Activated CD8-positive, alpha-beta memory T cell treated with anti-CD3 and anti-CD28 coated beads, Interleukin-2, amount 50 U/mL, for 4 hours (primary cell): Measurements from ENCODE around the gene LSP1.
"Not testable (repeated sequence)": the region's sequence is repeated elsewhere in the genome, so short reads cannot be mapped to it uniquely, and the experiment has no call there.

Experiments
- DNase-seq: peaks from one replicate; pipeline ENCODE4 v3.0.0-alpha.2; 2020

Gene LSP1

GRCh38 chr11:1879342-1879940 is 26.6 kb downstream of the LSP1 start:
- peak; percentile 14 for DNase-seq

GRCh38 chr11:1879941-1880720 is 27.2 kb downstream of the LSP1 start:
- DNase-seq, result no peak

- DNase-seq, result no peak
Observed at GRCh38 chr11:1880746-1881441, 28.0 kb downstream of the LSP1 start.

- DNase-seq, result peak; percentile 14
Observed at GRCh38 chr11:1881442-1882264, 28.8 kb downstream of the LSP1 start.

- peak; percentile 85 for DNase-seq
Observed at GRCh38 chr11:1882265-1883238, 29.7 kb downstream of the LSP1 start.

- no peak for DNase-seq
Observed at GRCh38 chr11:1883346-1884302, 30.7 kb downstream of the LSP1 start.

- DNase-seq, result no peak
Observed at GRCh38 chr11:1884303-1884700, 31.4 kb downstream of the LSP1 start.

GRCh38 chr11:1886551-1886950 is 33.7 kb downstream of the LSP1 start:
- not testable (repeated sequence) for DNase-seq

- no peak for DNase-seq
Observed at GRCh38 chr11:1887451-1888346, 34.8 kb downstream of the LSP1 start.

- DNase-seq, result no peak
Observed at GRCh38 chr11:1888347-1888753, 35.5 kb downstream of the LSP1 start.

- DNase-seq, result no peak
Observed at GRCh38 chr11:1888811-1889210, 35.9 kb downstream of the LSP1 start.

- DNase-seq, result peak; percentile 74
Observed at GRCh38 chr11:1889224-1889930, 36.5 kb downstream of the LSP1 start.

- DNase-seq, result no peak
Observed at GRCh38 chr11:1889941-1890855, 37.3 kb downstream of the LSP1 start.

GRCh38 chr11:1890856-1891830 is 38.3 kb downstream of the LSP1 start:
- no peak for DNase-seq

- no peak for DNase-seq
Observed at GRCh38 chr11:1891831-1892115, 38.9 kb downstream of the LSP1 start, which contains the start of gene PRR33. Gene PRR33 (minus strand): TSS chr11:1891895. CDS start chr11:1890584, 1,311 bp downstream.

GRCh38 chr11:1892116-1892515 is 39.2 kb downstream of the LSP1 start:
- DNase-seq, result no peak

- DNase-seq, result no peak
Observed at GRCh38 chr11:1892558-1892957, 39.7 kb downstream of the LSP1 start.
